IPS-15b (cell line): ENCODE data around the gene DOK3.
"Not testable (repeated sequence)": the region's sequence is repeated elsewhere in the genome, so short reads cannot be mapped to it uniquely, and the experiment has no call there.

Experiments
- H3K27me3 ChIP-seq: one replicate; pipeline ENCODE4 v1.6.1; 2013; ENCODE audit warnings: low read length; ENCODE audit not compliant: control insufficient read depth, insufficient read depth
- H3K36me3 ChIP-seq: one replicate; pipeline ENCODE4 v1.6.1; 2013; ENCODE audit warnings: low read length; ENCODE audit not compliant: control insufficient read depth, insufficient read depth
- H3K4me1 ChIP-seq: one replicate; pipeline ENCODE4 v1.6.1; 2013; ENCODE audit warnings: mild to moderate bottlenecking, low read length; ENCODE audit not compliant: control insufficient read depth, insufficient read depth
- H3K4me3 ChIP-seq: one replicate; pipeline ENCODE4 v1.5.1; 2013; ENCODE audit warnings: low read depth, low read length
- H3K9ac ChIP-seq: one replicate; pipeline ENCODE4 v1.6.1; 2013; ENCODE audit warnings: low read depth, mild to moderate bottlenecking, low read length
- H3K9me3 ChIP-seq: one replicate; pipeline ENCODE4 v1.6.1; 2013; ENCODE audit warnings: mild to moderate bottlenecking, low read length; ENCODE audit not compliant: control insufficient read depth, insufficient read depth

The DOK3 gene

DNA sequence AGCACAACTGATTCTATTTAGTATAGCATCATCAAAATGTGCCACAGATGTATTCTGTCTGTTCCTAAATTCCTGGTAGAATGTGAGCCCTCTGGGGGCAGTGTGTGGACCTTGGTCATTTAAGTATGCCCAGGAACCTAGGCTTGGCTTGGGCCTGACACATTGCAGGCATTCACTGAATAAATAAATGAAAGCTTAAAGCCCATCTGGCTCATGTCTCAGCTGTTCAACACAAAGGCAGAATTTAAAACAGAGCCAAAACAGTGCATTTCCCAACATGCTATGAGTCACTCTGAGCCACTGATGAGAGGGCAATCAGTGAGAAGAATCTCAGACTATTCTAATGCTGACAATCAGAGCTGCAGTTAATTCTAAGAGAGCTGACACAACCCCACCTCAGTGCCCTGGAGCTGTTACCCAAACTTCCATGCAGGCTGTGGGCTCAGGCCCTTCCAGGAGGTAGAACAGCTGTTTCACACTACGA, 36.7 kb upstream of the DOK3 start:
- no peaks in the 10 kb centered on the region for H3K9me3 ChIP-seq
- H3K4me1 ChIP-seq: no peaks in the 10 kb centered on the region
- no peak overlapping the region for H3K4me3 ChIP-seq
- no peaks in the 10 kb centered on the region for H3K27me3 ChIP-seq
- no peak overlapping the region for H3K9ac ChIP-seq
- H3K36me3 ChIP-seq: no peaks in the 10 kb centered on the region

DNA sequence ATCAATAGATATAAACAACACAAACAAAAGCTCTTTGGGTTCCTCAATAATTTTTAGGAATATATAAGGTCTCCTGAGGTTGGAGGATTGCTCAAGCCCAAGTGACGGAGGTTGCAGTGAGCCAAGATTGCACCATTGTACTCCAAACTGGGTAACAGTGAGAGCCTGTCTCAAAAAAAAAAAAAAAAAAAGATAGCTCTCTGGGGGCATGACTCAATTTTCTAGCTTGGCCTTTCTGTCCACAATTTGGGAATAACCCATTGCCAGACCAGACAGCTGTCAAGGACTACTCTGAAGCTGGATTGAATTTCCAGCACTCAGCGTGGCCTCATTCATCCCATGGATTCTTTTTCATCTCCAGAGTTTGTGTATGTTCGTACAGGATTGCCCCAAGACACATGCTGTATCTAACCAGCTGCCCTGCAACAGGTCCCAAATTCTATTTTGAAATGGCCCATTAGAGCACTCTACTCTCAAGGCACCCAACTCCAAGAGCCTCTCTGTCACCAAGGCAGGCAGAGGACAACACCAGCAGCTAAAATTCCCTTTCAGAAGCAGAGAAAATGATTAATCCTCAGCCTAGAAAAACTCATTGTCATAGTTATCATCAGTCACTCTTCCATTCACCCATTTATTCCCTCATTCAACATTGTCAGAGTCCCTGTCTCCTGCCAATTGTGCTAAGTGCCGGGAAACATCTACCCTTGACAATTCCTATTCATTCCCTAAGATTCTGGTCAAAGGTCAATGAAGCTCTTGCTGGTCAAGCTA, 36.0 kb upstream of the DOK3 start:
- Histone ChIP-seq H3K9me3 (no peaks in the 10 kb centered on the region), H3K36me3 (no peaks in the 10 kb centered on the region), H3K4me3 (no peak overlapping the region), H3K4me1 (no peaks in the 10 kb centered on the region), H3K27me3 (no peaks in the 10 kb centered on the region), H3K9ac (no peak overlapping the region)

GRCh38 chr5:177542816-177543465, 33.3 kb upstream of the DOK3 start:
- Histone ChIP-seq H3K4me3 (no peak overlapping the region), H3K9me3 (no peaks in the 10 kb centered on the region), H3K27me3 (no peaks in the 10 kb centered on the region), H3K4me1 (no peaks in the 10 kb centered on the region), H3K9ac (no peak overlapping the region), H3K36me3 (peaks cover 9% of the 10 kb centered on the region)

DNA sequence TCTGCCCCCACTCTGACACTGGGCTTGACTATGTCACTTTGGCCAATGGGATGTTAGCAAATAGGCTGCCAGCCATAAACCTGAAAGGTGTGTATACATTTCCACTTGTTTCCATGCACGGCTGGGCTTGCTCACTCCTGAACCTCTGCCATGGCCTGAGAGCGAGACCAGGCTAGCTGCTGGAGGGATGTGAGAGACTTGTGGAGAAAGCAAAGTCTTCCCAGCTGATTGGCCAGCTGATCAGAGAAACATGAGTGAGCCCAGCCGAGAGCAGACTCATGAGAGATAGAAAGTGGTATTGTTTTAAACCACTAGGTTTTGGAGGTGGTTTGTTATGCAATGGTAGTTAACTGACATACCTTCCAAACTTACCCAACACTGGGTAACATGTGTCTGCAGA, 30.8 kb upstream of the DOK3 start:
- no peaks in the 10 kb centered on the region for H3K9me3 ChIP-seq
- H3K27me3 ChIP-seq: no peaks in the 10 kb centered on the region
- no peaks in the 10 kb centered on the region for H3K4me1 ChIP-seq
- H3K4me3 ChIP-seq: no peak overlapping the region
- no peak overlapping the region for H3K9ac ChIP-seq
- peaks cover 22% of the 10 kb centered on the region for H3K36me3 ChIP-seq

DNA sequence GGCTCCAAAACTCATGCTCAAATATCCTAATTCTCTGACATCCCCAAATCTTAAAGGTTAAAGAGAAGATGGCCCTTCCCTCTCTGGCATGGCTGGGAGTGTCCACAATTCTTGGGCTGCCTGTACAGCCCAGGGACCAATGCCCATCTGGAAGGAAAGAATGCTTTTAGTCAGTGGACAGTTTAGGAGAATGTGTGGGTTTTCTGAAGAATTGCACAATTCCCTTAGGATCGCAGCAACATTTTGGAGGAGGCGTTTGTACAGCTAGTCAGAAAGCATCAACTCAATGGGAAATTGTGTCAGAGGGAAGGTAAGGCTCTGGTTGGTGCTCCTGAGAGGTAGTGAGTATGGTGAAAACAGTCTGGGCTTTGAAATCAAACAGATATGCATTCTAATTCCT, 29.8 kb upstream of the DOK3 start:
- Histone ChIP-seq H3K4me1 (no peaks in the 10 kb centered on the region), H3K27me3 (no peaks in the 10 kb centered on the region), H3K9me3 (no peaks in the 10 kb centered on the region), H3K36me3 (peaks cover 25% of the 10 kb centered on the region), H3K9ac (no peak overlapping the region), H3K4me3 (no peak overlapping the region)

DNA sequence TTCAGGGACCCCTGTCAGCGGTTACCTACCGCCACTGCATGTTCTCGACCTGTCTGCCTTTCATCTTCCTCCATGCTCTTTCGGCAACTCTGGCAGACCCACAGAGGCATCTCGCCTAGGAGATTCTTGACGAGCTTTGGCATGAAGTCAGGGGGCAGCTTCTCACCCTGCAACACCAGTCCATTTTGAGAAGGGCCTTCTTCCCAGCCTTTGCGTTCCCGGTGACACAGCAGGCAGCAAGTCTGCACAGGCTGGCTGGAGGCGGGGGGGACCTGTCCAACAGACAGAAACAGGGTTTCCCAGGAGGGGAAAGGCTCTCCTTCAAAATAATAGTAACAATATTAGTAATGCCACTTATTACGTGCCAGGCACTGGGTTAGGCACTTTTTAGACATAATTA, 29.2 kb upstream of the DOK3 start:
- H3K36me3 ChIP-seq: peaks cover 27% of the 10 kb centered on the region
- no peaks in the 10 kb centered on the region for H3K4me1 ChIP-seq
- no peak overlapping the region for H3K9ac ChIP-seq
- H3K9me3 ChIP-seq: no peaks in the 10 kb centered on the region
- no peak overlapping the region for H3K4me3 ChIP-seq
- H3K27me3 ChIP-seq: no peaks in the 10 kb centered on the region

GRCh38 chr5:177537389-177538361, 28.0 kb upstream of the DOK3 start:
- Histone ChIP-seq H3K27me3 (no peaks in the 10 kb centered on the region), H3K9ac (no peak overlapping the region), H3K36me3 (peaks cover 31% of the 10 kb centered on the region), H3K9me3 (no peaks in the 10 kb centered on the region), H3K4me1 (no peaks in the 10 kb centered on the region), H3K4me3 (no peak overlapping the region)

- no peaks in the 10 kb centered on the region for H3K9me3 ChIP-seq
- H3K27me3 ChIP-seq: no peaks in the 10 kb centered on the region
- H3K36me3 ChIP-seq: peaks cover 43% of the 10 kb centered on the region
- H3K4me1 ChIP-seq: no peaks in the 10 kb centered on the region
- no peak overlapping the region for H3K9ac ChIP-seq
- H3K4me3 ChIP-seq: no peak overlapping the region
Measured at GRCh38 chr5:177536386-177536785, 26.8 kb upstream of the DOK3 start.

- peaks cover 55% of the 10 kb centered on the region for H3K36me3 ChIP-seq
Measured at GRCh38 chr5:177535125-177535524, 25.5 kb upstream of the DOK3 start.

DNA sequence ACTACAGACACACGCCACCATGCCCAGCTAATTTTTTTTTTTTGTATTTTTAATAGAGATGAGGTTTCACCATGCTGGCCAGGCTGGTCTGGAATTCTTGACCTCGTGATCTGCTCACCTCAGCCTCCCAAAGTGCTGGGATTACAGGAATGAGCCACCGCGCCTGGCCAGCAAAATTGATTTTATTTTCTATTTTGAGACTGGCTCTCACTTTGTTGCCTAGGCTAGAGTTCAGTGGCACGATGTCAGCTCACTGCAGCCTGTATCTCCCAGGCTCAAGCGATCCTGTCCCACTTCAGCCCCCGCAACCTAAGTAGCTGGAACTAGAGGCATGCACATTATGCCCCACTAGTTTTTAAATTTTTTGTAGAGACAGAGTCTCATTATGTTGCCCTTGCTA, 24.8 kb upstream of the DOK3 start:
- H3K27me3 ChIP-seq: not testable (repeated sequence)
- H3K36me3 ChIP-seq: peaks cover 61% of the 10 kb centered on the region

More at GRCh38 chr5:177535125-177535524, 25.5 kb upstream of the DOK3 start:
- no peaks in the 10 kb centered on the region for H3K9me3 ChIP-seq
- no peak overlapping the region for H3K9ac ChIP-seq
- H3K4me3 ChIP-seq: no peak overlapping the region
- H3K4me1 ChIP-seq: no peaks in the 10 kb centered on the region
- H3K27me3 ChIP-seq: no peaks in the 10 kb centered on the region

DNA sequence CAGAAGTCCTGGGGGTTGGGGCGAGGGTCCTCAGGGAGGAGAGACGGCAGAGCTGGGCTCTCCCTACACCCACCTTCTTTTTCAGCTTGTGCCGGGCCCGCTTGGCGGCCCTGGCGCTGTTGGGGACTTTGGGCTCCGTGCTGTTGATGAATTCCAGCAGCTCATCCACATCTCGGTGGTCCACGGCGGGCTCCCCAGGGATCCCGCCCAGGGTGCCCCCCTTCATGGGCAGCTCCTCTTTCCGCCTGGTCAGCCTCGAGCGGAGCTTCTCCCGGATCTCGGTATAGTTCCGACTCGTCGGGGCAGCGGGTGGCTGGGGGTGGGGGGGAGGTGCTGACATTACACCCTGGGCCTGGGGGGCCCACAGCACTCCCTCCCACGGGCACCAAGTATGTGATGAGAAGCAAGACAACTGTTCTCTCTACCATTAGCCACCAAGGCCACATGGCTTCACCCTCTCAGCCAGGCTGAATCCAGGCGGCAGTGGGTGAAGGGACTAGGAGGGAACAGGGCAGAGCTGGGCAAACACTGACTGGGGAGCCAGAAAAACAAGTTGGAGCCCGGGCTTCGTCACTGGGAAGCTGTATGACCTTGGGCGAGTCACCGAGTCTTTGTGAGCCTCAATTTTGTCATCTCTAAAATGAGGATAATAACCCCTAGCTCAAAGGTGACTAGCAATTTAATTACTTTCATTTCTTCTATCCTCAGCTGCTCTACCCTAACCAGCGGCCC, 21.7 kb upstream of the DOK3 start:
- Histone ChIP-seq H3K9ac (no peak overlapping the region), H3K36me3 (peaks cover 64% of the 10 kb centered on the region), H3K4me1 (no peaks in the 10 kb centered on the region), H3K27me3 (no peaks in the 10 kb centered on the region), H3K4me3 (no peak overlapping the region), H3K9me3 (no peaks in the 10 kb centered on the region)

More for the DNA sequence above, 24.8 kb upstream of the DOK3 start:
- H3K4me3 ChIP-seq, H3K4me1 ChIP-seq, H3K9me3 ChIP-seq, H3K9ac ChIP-seq: not testable (repeated sequence)
